Measurements from ENCODE around the gene TCAIM.
A peak's percentile ranks its signal among the peaks of the same experiment; 100 is the strongest.

Gene TCAIM, protein sequence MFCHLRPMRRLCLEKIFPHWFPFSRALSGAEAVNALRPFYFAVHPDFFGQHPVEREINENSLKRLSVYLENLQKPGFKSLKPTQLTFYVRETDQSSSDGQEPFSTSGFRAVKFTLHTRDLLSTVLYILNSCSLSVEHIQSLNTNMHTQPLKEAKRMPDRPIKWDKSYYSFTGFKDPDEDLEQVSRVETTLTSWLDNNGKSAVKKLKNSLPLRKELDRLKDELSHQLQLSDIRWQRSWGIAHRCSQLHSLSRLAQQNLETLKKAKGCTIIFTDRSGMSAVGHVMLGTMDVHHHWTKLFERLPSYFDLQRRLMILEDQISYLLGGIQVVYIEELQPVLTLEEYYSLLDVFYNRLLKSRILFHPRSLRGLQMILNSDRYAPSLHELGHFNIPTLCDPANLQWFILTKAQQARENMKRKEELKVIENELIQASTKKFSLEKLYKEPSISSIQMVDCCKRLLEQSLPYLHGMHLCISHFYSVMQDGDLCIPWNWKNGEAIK

GRCh38 chr3:44338010-44338827 is at the start of gene TCAIM:
TCAIM (plus strand) TSS chr3:44338766; CDS start chr3:44354783, 16,017 bp downstream.
- Histone ChIP-seq H3K27ac (ENCODE audit: poor library complexity, severe bottlenecking) (peak within 1 kb of the TSS; percentile 50), H3K4me3 (ENCODE audit: severe bottlenecking) (peak within 1 kb of the TSS; percentile 69), H3K4me1 (ENCODE audit: insufficient read depth, poor library complexity, severe bottlenecking) (peaks cover 6% of the 10 kb centered on the region), H3K36me3 (ENCODE audit: low read depth) (peaks cover under 1% of the 10 kb centered on the region; the same call in 1 of the 2 replicates), H3K27me3 (ENCODE audit: insufficient read depth, poor library complexity, severe bottlenecking) (no peaks in the 10 kb centered on the region), H3K9me3 (ENCODE audit: severe bottlenecking) (no peaks in the 10 kb centered on the region)
- DNase-seq (ENCODE audit: low spot score) (peak; percentile 97), ATAC-seq (ENCODE audit: low read depth) (peak; percentile 89)
- TF ChIP-seq, protein P1, sequence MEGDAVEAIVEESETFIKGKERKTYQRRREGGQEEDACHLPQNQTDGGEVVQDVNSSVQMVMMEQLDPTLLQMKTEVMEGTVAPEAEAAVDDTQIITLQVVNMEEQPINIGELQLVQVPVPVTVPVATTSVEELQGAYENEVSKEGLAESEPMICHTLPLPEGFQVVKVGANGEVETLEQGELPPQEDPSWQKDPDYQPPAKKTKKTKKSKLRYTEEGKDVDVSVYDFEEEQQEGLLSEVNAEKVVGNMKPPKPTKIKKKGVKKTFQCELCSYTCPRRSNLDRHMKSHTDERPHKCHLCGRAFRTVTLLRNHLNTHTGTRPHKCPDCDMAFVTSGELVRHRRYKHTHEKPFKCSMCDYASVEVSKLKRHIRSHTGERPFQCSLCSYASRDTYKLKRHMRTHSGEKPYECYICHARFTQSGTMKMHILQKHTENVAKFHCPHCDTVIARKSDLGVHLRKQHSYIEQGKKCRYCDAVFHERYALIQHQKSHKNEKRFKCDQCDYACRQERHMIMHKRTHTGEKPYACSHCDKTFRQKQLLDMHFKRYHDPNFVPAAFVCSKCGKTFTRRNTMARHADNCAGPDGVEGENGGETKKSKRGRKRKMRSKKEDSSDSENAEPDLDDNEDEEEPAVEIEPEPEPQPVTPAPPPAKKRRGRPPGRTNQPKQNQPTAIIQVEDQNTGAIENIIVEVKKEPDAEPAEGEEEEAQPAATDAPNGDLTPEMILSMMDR (IDR thresholded peaks at IDR 0.05; ENCODE audit: poor library complexity, severe bottlenecking): no peak

- Histone ChIP-seq H3K36me3 (ENCODE audit: low read depth) (no peaks in the 10 kb centered on the region), H3K4me3 (ENCODE audit: severe bottlenecking) (no peak overlapping the region), H3K27me3 (ENCODE audit: insufficient read depth, poor library complexity, severe bottlenecking) (no peaks in the 10 kb centered on the region), H3K4me1 (ENCODE audit: insufficient read depth, poor library complexity, severe bottlenecking) (no peaks in the 10 kb centered on the region), H3K9me3 (ENCODE audit: severe bottlenecking) (no peaks in the 10 kb centered on the region), H3K27ac (ENCODE audit: poor library complexity, severe bottlenecking) (no peak overlapping the region)
- TF ChIP-seq, protein P1 (IDR thresholded peaks at IDR 0.05; ENCODE audit: poor library complexity, severe bottlenecking): no peak
- DNase-seq (ENCODE audit: low spot score) (no peak), ATAC-seq (ENCODE audit: low read depth) (no peak)
Measured at GRCh38 chr3:44289882-44290462, 48.6 kb upstream of the TCAIM start.

GRCh38 chr3:44292276-44292675 is 46.3 kb upstream of the TCAIM start:
- Histone ChIP-seq H3K27ac (ENCODE audit: poor library complexity, severe bottlenecking) (no peak overlapping the region), H3K4me3 (ENCODE audit: severe bottlenecking) (no peak overlapping the region), H3K27me3 (ENCODE audit: insufficient read depth, poor library complexity, severe bottlenecking) (peaks cover 8% of the 10 kb centered on the region), H3K9me3 (ENCODE audit: severe bottlenecking) (no peaks in the 10 kb centered on the region), H3K4me1 (ENCODE audit: insufficient read depth, poor library complexity, severe bottlenecking) (no peaks in the 10 kb centered on the region), H3K36me3 (ENCODE audit: low read depth) (no peaks in the 10 kb centered on the region)
- TF ChIP-seq, protein P1 (IDR thresholded peaks at IDR 0.05; ENCODE audit: poor library complexity, severe bottlenecking): no peak
- ATAC-seq (ENCODE audit: low read depth): no peak
- DNase-seq (ENCODE audit: low spot score): no peak

DNA sequence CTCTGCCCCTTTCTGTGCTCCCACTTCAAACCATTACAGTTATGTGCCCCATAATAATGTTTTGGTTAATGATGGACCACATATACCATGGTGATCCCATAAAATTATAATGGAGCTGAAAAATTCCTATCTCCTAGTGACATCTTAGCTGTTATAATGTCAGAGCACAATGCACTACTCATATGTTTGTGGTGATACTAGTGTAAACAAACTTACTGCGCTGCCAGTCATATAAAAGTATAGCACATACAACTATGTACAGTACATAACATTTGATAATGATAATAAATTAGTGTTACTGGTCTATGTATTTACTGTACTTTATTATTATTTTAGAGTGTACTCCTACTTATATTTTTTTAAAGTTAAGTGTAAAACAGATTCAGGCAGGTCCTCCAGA is 45.6 kb upstream of the TCAIM start:
- ATAC-seq (ENCODE audit: low read depth): no peak
- TF ChIP-seq, protein P1 (IDR thresholded peaks at IDR 0.05; ENCODE audit: poor library complexity, severe bottlenecking): no peak
- Histone ChIP-seq H3K27ac (ENCODE audit: poor library complexity, severe bottlenecking) (no peak overlapping the region), H3K36me3 (ENCODE audit: low read depth) (no peaks in the 10 kb centered on the region), H3K4me3 (ENCODE audit: severe bottlenecking) (no peak overlapping the region), H3K9me3 (ENCODE audit: severe bottlenecking) (no peaks in the 10 kb centered on the region), H3K4me1 (ENCODE audit: insufficient read depth, poor library complexity, severe bottlenecking) (no peaks in the 10 kb centered on the region), H3K27me3 (ENCODE audit: insufficient read depth, poor library complexity, severe bottlenecking) (peaks cover 8% of the 10 kb centered on the region)
- DNase-seq (ENCODE audit: low spot score): no peak

Measured in RWPE2 (cell line).